SHP77 (cell line): ENCODE measurements around the gene SEMA5A.
A peak's percentile ranks its signal among the peaks of the same experiment; 100 is the strongest.

Experiments used
- DNase-seq, 2 experiments: peaks; one replicate each; lab custom pipeline; 2025; lab: John Stamatoyannopoulos, UW

The SEMA5A gene

DNA sequence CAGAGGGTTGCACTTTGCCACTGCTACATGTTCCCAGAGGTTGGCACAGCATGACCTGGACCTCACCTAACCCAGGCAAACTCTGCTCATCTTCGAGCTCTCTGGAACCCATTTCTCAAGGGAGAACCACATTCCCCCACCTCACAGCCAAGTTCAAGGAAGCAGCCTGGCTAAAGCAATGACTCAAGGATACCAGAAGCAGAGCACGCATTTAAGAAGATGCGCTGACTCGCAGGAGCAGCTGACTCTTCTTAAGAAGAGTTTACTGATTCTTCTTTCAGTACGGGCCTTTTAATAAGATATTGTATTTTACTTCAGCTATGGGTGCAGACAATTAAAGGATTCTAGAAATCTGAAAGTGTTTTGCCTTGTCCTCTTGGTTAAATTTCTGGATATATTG, 4.1 kb upstream of the SEMA5A start:
- no peak for DNase-seq

DNA sequence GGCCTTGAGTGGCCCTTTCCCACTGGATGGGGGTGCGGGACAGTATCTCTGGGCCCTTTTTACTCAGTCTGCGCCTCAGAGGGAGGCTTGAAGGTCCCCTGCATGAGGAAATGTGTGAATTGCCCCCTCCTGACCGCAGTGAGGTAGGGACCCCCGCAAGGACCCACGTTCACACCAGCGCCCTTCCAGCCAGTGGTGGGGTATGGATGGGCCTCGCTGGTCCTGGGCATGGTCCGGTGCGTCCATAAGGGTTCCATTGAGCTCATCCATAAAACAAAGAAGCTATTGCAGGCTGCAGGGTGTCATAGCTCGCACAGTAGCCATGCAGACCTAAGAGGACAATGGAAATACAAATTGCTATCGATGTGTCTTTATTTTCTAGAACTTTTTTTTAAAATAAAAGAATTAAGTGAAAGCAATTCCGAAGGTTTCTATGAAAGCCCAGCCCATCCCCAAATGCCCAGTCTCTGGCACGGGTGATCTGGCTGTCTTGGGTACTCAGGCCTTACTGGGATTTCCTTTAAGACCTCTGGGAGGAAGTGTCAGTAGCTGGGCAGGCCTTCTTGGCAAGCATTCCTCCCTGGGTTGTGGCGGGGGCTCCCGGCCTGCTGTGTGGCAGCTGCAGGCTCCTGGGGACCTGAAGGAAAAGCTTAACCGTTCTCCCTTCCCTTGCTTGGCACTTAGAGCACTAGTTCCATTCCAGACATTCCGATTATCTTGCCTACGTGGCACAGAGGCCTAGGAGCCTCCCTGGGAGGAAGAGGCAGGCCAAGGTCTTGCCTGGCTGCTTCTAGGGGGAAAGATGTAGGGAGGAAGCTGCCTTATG, 1.5 kb upstream of the SEMA5A start:
- no peak for DNase-seq

DNA sequence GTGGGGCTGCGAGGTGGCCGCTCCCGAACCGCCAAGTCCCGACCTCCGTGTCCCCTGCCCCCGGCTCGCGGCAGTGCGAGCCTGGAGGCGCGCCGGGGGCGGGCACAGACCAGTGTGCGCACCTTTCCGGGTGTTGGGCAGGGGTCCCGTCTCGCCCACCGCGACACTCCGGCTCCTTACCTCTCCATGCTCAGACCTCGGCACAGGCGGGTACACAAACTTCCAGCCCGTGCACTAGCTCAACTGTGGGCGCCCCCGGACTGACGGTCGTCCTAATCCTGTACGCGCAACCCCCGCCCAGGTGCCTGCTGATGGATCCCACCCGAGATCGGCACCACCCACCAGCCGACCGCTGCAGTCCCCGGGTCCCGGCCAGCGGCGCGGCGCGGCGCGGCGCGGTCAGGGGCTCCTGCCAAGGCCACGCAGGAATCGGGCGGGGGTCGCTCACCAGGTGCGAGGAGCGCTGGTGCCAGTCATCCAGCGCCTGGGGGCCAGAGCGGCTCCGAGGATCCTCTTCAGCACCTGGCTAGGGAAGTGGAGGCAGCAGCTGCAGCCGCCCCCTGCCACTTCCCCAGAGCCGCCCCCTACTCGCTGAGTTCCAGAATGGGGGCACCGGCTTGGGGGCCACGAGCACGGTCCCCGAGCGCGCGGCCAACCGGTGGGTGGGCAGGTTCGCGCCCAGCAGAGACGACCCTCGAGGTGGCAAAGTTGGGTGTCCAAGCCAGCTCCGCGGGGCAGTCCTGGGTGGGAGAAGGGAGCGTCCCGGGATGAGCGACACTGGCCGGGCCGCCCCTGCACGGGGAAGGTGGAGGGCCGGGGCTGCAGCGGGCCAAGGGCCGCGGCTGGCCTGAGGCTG, 511 bp downstream of the SEMA5A start:
- no peak for DNase-seq

DNA sequence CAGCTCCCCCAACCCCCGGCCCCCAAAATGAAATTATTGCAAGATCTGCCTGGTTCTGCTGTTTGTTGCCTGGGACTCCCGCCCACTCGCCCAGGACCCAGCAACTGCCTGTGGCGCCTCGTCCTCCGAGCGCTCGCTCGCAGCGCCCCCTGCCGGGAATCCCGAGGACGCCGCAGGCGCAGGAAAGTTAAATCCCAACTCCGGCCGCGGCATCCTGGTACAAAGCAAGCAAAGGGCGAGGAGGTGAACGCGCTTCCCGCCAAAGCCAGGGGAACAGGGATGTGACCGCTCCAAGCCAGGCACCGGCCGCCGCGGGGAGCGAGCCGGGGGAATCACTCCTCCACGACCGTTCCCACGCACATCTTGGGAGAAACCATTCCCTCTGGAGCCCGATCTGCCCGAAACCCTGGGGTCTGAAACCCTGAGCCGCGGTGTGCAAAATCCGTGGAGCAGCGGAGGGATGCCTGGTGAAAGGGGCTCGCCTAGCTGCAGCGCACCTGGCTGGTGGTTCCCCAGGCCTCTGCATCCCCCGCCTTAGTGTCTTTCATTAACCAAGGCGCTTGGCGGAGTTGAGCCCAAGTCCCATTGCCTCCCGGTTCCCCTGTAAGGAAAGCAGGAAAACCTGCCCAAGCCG, 1.3 kb downstream of the SEMA5A start:
- peak; percentile 20 to 50 for DNase-seq

DNA sequence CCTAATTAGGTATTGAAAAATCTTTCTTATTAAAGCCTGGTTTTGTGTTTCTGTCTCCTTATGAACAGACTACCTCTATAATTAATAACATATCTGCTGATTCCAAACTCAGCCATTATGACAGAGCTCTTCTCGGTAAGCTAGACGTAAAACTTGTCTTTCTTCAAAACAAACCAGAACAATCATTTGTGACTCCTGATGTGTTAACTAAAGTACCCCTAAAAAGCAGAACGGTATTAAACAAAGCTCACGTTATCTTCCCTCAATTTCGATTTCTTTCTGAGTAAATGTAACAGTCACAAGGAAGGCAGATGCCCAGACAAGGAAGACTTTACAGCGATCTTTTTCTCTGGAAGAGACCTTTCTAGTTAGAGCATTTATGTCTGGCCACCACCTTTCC, 1.8 kb downstream of the SEMA5A start:
- DNase-seq: no peak

DNA sequence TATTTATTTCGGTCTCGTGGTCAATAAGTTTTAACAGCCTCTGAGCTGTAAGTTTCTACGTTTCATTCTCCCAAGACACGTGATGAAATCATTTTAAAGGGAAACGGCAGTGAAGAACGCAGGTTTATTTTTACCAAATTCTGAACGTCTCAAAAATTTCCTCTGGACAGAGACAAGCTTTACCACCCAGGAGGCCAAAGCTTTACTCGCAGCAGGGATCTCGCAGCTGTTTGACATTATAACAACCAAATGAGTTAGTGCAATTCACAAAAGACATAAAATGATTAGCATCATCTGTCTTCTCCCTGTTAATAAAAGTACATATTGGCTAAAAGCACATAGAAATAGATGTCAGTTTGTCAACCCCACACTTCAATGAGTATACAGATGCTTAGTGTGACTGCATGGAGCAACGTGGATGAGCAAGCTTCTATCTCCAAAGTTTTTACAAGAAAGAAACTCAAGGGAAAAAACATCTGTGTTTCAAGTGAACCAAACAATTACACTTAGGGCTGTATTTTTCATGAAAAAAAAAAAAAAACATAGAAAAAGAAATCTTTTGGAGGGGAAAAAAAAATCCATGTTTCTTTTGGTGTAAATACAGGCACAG, 2.5 kb downstream of the SEMA5A start:
- no peak for DNase-seq

DNA sequence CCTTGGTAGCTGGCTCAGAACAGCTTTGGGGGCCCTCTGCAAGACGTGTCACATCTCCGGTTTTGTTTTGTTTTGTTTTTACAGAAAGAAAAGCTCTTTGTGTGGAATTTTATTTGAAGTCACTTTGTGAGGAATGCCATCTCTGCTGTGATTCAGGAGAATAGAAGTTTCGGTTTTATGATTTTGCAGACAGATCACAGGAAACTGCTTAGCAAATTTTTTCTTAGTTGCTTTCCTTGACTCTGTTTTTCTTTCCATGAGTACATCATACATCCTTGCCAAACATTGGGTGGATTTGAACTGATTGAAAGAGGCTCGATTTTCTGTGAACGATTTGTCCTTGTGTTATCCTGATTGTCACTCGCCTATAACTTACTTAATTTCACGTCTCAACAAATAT, 5.1 kb downstream of the SEMA5A start:
- DNase-seq: no peak

DNA sequence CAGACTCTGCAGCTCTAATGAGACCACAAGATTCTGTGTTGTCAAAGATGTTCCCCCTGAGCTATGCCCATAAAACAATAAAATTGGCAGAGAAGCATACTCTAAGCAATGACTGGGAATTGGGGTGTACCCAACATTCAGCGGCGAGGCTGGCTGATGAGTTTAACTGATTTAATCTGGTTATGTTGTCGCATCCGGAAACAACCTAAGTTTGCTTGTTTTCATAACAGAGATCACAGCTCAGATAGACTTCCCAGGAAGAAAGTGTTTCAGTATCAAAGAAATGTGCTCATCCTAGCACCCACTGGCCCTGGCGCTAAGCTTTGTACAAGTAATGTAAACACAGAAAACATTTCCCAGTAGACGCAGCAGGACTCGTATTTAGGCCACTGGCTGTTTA, 7.4 kb downstream of the SEMA5A start:
- DNase-seq: no peak

DNA sequence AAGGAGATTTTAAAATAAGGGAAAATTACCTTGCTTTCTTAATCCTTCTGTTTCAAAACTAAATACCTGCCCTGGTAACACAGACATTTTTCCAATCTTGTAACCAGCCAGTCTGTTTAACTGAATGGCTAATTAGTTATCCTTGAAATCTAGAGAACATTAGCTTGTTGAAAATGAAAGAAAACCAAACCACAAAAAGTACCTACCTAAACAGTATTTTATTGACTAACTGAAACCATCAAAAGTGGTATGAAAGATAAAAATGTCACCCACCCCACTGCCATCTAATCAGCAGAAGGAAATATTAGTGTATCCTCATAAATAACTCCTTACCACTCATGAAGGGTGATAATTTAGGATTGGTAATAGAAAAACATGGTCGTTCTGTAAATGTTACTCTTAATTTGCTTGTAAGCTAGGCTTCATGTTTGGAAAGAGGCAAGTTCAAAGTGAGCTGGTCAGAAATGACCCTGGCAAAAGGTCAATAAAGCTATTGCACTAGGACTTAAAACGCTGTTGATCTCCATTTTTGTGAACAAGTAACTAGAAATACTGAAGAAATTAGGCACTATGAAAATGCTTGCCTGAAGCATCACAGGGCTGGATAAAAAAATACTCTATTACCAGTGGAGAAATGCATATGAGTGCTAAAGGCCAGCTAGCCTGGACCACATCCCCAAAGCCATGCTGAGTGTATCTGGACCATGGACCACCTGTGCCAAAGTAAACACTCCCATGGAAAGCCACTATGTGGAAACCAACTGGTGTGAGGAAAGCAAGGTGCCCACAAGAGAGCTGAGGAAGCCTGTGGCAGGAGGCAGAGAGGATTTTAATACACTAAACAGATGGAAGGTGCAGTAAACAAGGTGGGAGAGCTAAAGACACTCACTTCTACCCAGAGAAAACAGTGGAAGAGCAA, 8.4 kb downstream of the SEMA5A start:
- DNase-seq: no peak

DNA sequence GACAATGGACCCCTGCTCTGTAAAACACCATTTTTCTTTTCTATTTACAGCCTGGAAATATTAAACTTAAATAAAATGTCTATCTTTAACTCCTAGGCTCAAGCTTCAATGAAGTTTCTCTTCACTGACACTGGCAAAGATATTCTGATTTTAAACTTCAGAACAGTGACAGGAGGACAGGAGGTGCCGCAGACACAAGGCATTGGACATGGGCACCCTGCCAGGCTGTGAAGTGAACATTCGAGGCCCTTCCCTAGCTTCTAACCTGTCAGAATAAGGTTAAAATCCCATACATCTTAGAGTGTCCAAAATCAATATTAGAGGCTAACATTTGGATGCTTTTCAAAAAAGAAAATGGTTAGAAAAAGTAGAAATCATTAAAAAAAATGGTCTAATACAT, 9.2 kb downstream of the SEMA5A start:
- no peak for DNase-seq

DNA sequence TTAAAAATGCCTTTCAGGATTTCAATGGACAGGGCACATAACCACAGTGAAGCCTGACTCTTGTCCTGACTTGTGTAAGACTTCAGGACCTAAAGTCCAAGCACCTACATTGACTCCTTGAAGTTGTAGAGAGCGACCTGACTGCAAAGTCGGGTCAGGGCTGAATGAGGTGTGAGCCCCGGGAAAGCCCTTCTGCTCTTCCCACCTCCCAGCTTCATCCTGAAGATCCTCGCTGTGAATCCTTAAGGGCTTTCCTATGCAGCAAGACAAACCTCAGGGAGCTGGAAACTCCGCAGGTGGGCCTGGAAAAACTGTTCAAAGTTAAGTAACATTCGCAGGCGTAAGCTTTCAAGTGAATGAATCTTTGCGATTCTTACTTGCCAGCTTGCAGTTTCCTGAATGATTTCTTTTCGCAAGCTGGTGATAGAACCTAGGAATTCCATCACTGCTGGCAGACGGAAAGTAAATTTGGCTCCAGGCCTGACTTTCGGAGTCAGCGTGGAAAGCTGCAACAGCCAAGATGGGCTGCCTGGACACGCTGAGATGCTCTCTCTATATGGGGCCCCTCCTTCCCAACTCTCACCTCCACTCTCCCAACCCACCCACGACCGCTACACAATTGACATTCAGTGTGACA, 10.9 kb downstream of the SEMA5A start:
- DNase-seq: no peak

DNA sequence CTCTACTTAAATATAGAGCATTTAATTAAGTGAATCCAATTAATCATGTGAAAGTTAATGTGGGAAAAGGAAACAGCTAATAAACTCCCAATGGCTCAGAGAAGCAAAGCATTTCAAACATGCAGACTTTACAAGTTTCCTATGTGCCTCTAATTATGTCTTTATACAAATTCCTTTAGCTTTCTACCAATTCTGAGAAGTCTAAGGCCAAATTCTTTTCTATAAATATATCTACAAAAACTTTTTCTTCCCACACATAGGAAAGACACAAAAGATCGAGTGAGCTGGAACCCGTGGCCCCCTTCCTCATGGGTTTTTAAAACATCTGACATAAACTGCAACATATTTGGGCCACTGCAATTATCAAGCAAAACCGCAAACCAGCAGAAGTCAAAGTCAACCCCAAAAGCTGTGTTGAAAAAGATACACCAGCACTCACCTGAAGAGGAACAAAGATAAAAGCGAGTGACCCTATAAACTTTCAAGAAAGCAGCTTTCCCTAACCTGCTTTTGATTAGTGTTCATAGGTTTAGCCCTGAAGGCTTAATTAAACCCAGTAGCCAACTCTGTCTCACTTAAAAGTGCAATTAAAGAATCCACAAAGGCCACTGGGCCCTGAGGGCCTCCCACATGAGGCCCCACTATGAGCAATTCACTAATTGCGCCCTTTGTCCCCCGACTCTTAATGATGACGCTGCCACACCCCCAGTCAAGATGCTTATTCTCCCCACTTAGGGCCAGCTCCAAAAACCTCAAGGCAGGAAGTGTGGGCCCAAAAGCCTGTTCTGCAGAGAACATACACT, 12.1 kb downstream of the SEMA5A start:
- DNase-seq: no peak

DNA sequence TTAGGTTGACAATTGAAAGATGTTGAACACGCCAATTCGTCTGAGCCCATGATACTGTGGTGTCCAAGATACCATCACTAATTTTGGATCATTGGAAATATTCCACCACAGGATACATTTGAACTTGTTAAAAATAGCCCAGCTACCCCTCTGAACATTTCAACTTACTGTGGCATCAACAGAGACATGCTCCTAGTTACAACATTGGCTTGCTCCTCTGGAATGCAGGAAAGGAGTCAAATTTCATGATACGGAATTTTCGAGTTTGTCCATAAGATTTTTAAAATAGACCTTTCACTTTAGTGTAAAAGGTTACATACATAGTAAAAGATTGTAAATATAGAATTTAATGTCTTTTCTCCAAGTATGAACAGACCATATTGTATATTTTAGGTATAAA, 12.8 kb downstream of the SEMA5A start:
- no peak for DNase-seq

DNA sequence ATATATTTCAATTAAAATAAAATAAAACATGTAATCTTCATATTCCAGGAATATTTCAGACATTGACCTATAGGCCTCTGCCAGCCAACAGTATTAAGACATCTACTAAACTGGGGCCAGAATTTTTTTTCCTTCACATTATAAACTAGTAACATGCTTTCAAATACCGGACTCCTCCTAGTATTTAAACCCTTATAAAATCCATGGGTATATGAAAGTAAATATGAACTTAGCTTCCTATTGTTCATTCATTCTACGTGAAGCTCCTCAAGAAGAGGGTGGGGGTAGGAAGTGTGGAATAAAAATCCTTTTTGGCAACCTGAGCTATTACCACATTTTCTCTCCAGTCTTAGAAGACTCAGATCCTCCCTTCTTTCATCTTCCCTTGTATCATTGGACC, 16.4 kb downstream of the SEMA5A start:
- no peak for DNase-seq

DNA sequence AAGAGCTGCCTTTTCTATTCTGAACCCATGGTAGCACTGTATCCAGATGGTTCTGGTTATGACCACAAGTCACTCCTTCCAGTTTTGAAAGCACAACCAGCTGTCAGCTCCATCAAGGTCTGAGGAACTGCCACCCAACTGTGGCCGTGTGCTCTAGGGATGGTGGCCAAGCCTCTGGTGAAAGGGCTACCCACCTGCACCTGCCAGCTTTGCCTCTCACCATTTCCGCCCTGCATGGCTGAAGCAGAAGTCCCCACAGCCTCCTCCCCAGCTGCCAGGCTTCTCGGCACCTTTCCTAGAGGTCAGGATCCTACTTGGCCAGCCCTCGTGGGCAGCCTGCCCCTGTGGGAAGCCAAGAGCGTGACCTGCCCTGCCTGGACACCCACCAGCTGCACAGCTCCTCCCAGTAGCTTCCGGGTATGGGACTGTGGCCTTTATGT, 16.8 kb downstream of the SEMA5A start:
- DNase-seq: no peak

DNA sequence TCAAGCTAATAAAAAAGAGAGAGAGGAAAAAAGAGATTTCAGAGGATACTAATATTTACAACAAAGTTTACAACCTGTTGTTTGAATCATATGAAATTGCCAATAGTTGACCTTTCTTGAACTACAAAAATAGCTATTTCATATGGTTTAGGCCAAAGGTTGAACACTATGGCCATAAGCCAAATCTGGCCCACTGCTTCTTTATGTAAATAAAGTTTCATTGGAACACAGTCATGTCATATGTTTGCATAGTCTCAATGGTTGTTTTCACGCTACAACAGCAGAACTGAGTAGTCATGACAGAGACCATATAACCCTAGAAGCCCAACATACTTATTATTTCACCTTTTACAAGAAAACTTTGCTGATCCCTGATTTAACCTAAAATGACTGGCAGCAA, 20.9 kb downstream of the SEMA5A start:
- DNase-seq: no peak

DNA sequence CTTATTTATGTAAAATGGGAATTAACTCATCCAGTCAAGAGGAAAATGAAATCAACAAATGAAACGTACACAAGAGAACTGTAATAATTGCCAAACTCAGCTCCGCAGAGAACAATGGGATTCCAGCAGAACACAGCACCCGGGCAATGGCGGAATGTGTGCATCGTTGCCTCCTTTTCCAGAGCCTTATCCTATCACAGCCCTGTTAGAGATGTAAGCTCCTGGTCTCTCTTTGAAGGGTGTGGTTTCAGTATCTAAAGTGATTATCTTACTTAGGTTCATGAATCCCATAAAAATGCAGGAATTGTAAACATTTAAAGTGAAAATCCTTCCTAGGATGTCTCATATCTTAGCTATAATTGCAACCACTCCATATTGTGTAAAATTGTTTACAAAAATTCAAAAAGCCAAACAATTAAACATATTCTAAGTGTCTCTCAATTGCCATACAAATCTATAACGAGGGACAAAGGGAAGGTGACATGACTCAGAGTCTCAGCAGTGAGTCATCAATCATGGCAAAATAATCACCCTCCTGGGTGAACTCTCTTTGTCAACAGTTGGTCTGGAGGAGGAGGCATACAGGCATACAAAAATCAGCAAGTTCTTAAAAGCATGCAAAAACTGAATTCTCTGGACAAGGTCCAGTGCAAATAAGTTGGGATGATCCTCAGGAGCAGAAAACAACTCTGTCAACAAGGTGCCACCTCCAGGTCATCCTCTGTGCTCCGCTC, 22.6 kb downstream of the SEMA5A start:
- DNase-seq: no peak

DNA sequence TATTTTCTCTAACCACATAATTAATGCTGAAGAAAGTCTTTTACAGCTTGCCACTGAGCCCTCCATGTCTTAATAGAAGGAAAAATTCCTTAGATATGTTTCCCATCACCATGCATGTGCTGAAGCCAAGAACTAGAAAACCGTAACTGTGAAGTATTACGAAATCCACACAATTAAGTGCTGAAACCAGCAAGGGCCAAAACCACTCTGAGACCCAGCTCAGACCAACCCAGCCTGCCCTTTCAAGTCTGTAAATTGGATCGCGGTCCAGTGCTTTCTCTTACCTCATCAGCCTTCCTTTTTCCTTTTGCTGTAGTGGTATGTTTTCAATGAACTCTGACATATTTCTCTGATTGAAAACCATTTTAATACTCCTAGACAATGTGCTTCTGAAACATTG, 26.3 kb downstream of the SEMA5A start:
- DNase-seq: no peak

DNA sequence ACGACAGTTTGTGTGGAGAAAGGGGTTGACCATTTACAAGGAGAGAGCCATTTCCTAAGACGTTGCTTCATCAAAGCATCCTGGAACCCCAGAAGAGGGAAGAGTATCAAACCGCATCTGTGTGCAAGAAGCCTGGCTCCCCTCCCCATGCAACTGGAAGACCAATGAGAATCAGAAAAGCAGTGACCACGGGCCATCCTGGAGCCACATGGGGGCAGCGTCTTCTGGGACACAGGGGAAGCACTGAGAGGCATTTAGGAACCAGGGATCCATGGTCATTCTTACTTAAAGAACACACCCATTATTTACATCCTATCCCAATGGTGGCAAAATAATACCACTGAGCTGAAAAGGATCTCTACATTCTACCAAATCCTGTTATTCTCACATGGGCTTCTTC, 29.3 kb downstream of the SEMA5A start:
- no peak for DNase-seq
